CD4-positive, alpha-beta T cell (primary cell): ENCODE results near the gene COL20A1. TPM values are rescaled to one million over a fixed set of nuclear protein-coding genes. Genes with fewer than 3 reads are reported as not detected.

Experiments
- ATAC-seq: fragments of 200-7000 bp; cut with Tn5 transposase; one replicate; pipeline ENCODE4 v1.10.0; 2022; ENCODE audit warnings: mild to moderate bottlenecking; ENCODE audit not compliant: poor library complexity
- CTCF ChIA-PET: fragments of 350-600 bp; sonication (Branson Sonifier 250); formaldehyde crosslinking; loops from one replicate; lab custom pipeline; 2021; ENCODE audit warnings: antibody characterized with exemption, inconsistent platforms; lab: Charles Lee
- POLR2A ChIA-PET: fragments of 350-600 bp; sonication (Branson Sonifier 250); formaldehyde crosslinking; loops from one replicate; lab custom pipeline; 2021; ENCODE audit warnings: antibody characterized with exemption, inconsistent platforms; lab: Charles Lee
- DNase-seq, 14 experiments: peaks; one replicate each; pipeline ENCODE4 v3.0.0-alpha.2; 2013 to 2020; ENCODE audit warnings: mixed read lengths in 2 of 14
- H3K27ac ChIP-seq, 2 donors: one replicate each; pipeline versions ENCODE4 v1.5.1 to v1.7.0; 2013; ENCODE audit warnings: low read length in 2 of 2, low read depth in 1 of 2, mild to moderate bottlenecking in 1 of 2
- H3K27me3 ChIP-seq, 2 experiments: 1 replicate in 1 of 2; 2 replicates in 1 of 2; pipeline versions ENCODE4 v1.6.1 to v1.7.0; 2013; ENCODE audit warnings: low read length in 2 of 2, control low read depth in 1 of 2, mild to moderate bottlenecking in 1 of 2, moderate library complexity in 1 of 2; ENCODE audit not compliant: insufficient read depth in 2 of 2, control insufficient read depth in 1 of 2
- H3K36me3 ChIP-seq: one replicate; pipeline ENCODE4 v1.6.1; 2013; ENCODE audit warnings: low read length, control low read depth; ENCODE audit not compliant: insufficient read depth
- H3K4me1 ChIP-seq: one replicate; pipeline ENCODE4 v1.6.1; 2013; ENCODE audit warnings: low read length, control low read depth; ENCODE audit not compliant: insufficient read depth
- H3K4me3 ChIP-seq: one replicate; pipeline ENCODE4 v1.5.1; 2013; ENCODE audit warnings: mild to moderate bottlenecking, low read length, moderate library complexity
- H3K9me3 ChIP-seq, 2 experiments: 1 replicate in 1 of 2; 2 replicates in 1 of 2; pipeline versions ENCODE4 v1.6.1 to v1.7.0; 2013; ENCODE audit warnings: low read length in 2 of 2, mild to moderate bottlenecking in 2 of 2, control low read depth in 1 of 2, moderate library complexity in 1 of 2; ENCODE audit not compliant: control insufficient read depth in 1 of 2, insufficient read depth in 1 of 2
- H3K27ac Mint-ChIP-seq: one replicate; pipeline ENCODE4 v1.8.0; 2020; ENCODE audit warnings: mixed read lengths
- H3K27me3 Mint-ChIP-seq: one replicate; pipeline ENCODE4 v1.8.0; 2021; ENCODE audit warnings: mixed read lengths
- H3K36me3 Mint-ChIP-seq: one replicate; pipeline ENCODE4 v1.8.0; 2021; ENCODE audit warnings: low read depth, mixed read lengths
- H3K4me1 Mint-ChIP-seq: one replicate; pipeline ENCODE4 v1.8.0; 2021; ENCODE audit warnings: low read depth, mixed read lengths
- H3K4me3 Mint-ChIP-seq: one replicate; pipeline ENCODE4 v1.8.0; 2020; ENCODE audit warnings: mild to moderate bottlenecking, mixed read lengths
- H3K9me3 Mint-ChIP-seq: one replicate; pipeline ENCODE4 v1.8.0; 2020; ENCODE audit warnings: mixed read lengths
- CTCF ChIP-seq: fragments of 200-600 bp; IDR thresholded peaks from one replicate; pipeline ENCODE4 v1.8.0; 2022; ENCODE audit warnings: antibody characterized with exemption, mild to moderate bottlenecking
- intact Hi-C, 2 experiments: fragments of 100-400 bp; cut with DNase I in 1 of 2; cut with micrococcal nuclease in 1 of 2; formaldehyde crosslinking; loops; one replicate each; pipeline versions ENCODE4 v1.15.1 to v1.9.0; 2023 to 2025; cut with DNase I, micrococcal nuclease
- total RNA-seq, 174 experiments: library from RNA in 2 of 174; stranded (reverse) in 2 of 174; gene quantifications; one replicate each; pipeline ENCODE4 v1.2.3 and lab custom pipeline; 2021 to 2026

COL20A1 gene
- total RNA-seq, 2 experiments from 2014 or later, result 0.03 TPM; not detected in 1

DNA sequence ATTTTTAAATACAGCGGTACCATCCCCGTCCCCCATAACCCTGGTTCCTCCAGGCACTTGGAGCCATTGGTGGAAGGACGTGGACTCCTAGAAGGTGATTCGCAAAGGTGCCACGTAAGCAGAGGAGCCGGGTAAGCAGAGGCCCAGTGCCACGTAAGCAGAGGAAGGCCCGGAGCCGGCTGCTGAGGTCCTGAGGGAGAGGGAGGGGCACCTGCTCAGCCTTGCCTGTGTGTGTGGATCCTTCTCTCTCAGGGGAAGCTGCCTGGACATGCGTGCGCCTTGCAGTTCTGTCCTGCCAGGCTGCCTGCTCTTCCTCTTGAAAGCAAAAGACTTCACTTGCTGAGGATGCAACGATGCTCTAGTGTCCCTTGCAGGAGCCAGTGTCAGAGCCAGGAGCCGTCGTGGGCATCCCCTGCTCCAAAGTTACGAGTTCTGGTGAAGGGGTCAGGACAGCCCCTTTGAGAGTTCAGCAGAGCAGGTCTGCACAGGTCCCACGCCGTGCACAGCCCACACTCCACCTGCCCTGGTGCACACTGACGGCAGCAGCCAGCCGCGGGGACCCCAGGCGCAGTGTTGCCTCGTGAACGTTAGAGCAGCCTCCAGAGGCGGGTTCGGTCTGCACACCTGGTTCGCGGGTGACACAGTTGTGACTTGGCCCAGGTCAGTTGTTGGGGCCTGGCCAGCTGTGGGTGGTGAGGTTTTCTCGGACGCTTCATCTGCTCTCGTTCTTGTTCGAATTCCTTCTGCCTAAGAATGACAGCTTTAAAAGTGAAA is 36.9 kb upstream of the COL20A1 start:
- H3K36me3 Mint-ChIP-seq, result no peaks in the 10 kb centered on the region
- DNase-seq, result no peak
- peaks cover 0 to 8% of the 10 kb centered on the region in 2 experiments for H3K9me3 ChIP-seq
- H3K27me3 Mint-ChIP-seq, result peaks cover 65% of the 10 kb centered on the region
- no peak overlapping the region for H3K27ac Mint-ChIP-seq
- intact Hi-C loops, result no loop called here
- ATAC-seq, result no peak
- H3K4me1 ChIP-seq, result peaks cover 9% of the 10 kb centered on the region
- TF ChIP-seq CTCF, result no peak
- H3K4me3 Mint-ChIP-seq, result no peak overlapping the region
- H3K4me1 Mint-ChIP-seq, result peaks cover 6% of the 10 kb centered on the region
- H3K36me3 ChIP-seq, result no peaks in the 10 kb centered on the region
- ChIA-PET CTCF (no interaction called here), POLR2A (no interaction called here)
- no peak overlapping the region for H3K27ac ChIP-seq
- no peaks in the 10 kb centered on the region for H3K9me3 Mint-ChIP-seq
- peaks cover 40% of the 10 kb centered on the region in 2 experiments for H3K27me3 ChIP-seq
- no peak overlapping the region for H3K4me3 ChIP-seq

GRCh38 chr20:63256954-63257353 is 36.0 kb upstream of the COL20A1 start:
- intact Hi-C loops, result no loop called here
- Mint-ChIP-seq H3K4me3 (no peak overlapping the region), H3K27ac (no peak overlapping the region), H3K9me3 (no peaks in the 10 kb centered on the region), H3K36me3 (no peaks in the 10 kb centered on the region), H3K4me1 (peaks cover 6% of the 10 kb centered on the region), H3K27me3 (peaks cover 64% of the 10 kb centered on the region)
- Histone ChIP-seq H3K27ac (no peak overlapping the region), H3K36me3 (no peaks in the 10 kb centered on the region), H3K9me3 (peaks cover 0 to 8% of the 10 kb centered on the region in 2 experiments), H3K4me3 (no peak overlapping the region), H3K4me1 (peaks cover 9% of the 10 kb centered on the region), H3K27me3 (peaks cover 38% of the 10 kb centered on the region in 2 experiments)
- TF ChIP-seq CTCF, result no peak
- ChIA-PET CTCF (no interaction called here), POLR2A (no interaction called here)
- DNase-seq (no peak), ATAC-seq (no peak)

GRCh38 chr20:63257629-63258028 is 35.4 kb upstream of the COL20A1 start:
- ATAC-seq (no peak), DNase-seq (no peak)
- ChIA-PET POLR2A (no interaction called here), CTCF (no interaction called here)
- Mint-ChIP-seq H3K9me3 (no peaks in the 10 kb centered on the region), H3K27ac (no peak overlapping the region), H3K4me3 (no peak overlapping the region), H3K4me1 (peaks cover 5% of the 10 kb centered on the region), H3K27me3 (peaks cover 63% of the 10 kb centered on the region), H3K36me3 (no peaks in the 10 kb centered on the region)
- intact Hi-C loops, result no loop called here
- no peak for TF ChIP-seq CTCF
- H3K27ac ChIP-seq, result no peak overlapping the region
- peaks cover 0 to 8% of the 10 kb centered on the region in 2 experiments for H3K9me3 ChIP-seq
- H3K4me3 ChIP-seq, result no peak overlapping the region
- H3K36me3 ChIP-seq, result no peaks in the 10 kb centered on the region
- H3K4me1 ChIP-seq, result peaks cover 14% of the 10 kb centered on the region
- peaks cover 31 to 32% of the 10 kb centered on the region in 2 experiments for H3K27me3 ChIP-seq
